C4-2B (cell line): ENCODE data around the gene SLC22A6.

Experiments used
- ZFX ChIP-seq: fragments of 450-650 bp; IDR thresholded peaks from 2 replicates; pipeline ENCODE4 v1.6.1; 2017
- TF ChIP-seq, protein P1 (sequence below): fragments of 450-650 bp; conservative IDR thresholded peaks from 2 replicates; pipeline ENCODE4 v1.5.1; 2017; ENCODE audit warnings: mild to moderate bottlenecking

GRCh38 chr11:63014408-63015055, 29.8 kb upstream of the SLC22A6 start:
- TF ChIP-seq, protein P1, sequence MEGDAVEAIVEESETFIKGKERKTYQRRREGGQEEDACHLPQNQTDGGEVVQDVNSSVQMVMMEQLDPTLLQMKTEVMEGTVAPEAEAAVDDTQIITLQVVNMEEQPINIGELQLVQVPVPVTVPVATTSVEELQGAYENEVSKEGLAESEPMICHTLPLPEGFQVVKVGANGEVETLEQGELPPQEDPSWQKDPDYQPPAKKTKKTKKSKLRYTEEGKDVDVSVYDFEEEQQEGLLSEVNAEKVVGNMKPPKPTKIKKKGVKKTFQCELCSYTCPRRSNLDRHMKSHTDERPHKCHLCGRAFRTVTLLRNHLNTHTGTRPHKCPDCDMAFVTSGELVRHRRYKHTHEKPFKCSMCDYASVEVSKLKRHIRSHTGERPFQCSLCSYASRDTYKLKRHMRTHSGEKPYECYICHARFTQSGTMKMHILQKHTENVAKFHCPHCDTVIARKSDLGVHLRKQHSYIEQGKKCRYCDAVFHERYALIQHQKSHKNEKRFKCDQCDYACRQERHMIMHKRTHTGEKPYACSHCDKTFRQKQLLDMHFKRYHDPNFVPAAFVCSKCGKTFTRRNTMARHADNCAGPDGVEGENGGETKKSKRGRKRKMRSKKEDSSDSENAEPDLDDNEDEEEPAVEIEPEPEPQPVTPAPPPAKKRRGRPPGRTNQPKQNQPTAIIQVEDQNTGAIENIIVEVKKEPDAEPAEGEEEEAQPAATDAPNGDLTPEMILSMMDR, result no peak
- TF ChIP-seq ZFX, result no peak
